Hepatocyte (in vitro differentiated cells): Measurements from ENCODE around the gene ZMAT5.

Experiments
- CTCF ChIP-seq: fragments of 200-600 bp; sonication (generic); IDR thresholded peaks from 2 replicates; pipeline ENCODE4 v1.5.1; 2016; ENCODE audit warnings: antibody characterized with exemption, mild to moderate bottlenecking; ENCODE audit not compliant: poor library complexity
- EZH2 ChIP-seq: fragments of 200-600 bp; sonication (generic); IDR thresholded peaks from 2 replicates; pipeline ENCODE4 v1.6.1; 2016; ENCODE audit warnings: antibody characterized with exemption, mild to moderate bottlenecking, borderline replicate concordance
- EZH2phosphoT487 ChIP-seq: fragments of 200-600 bp; sonication (generic); IDR thresholded peaks from one replicate; pipeline ENCODE4 v1.6.1; 2018; ENCODE audit warnings: antibody characterized with exemption, mild to moderate bottlenecking, low read depth, moderate library complexity; ENCODE audit not compliant: unreplicated experiment, severe bottlenecking

GRCh38 chr22:29750029-29750428, 16.8 kb downstream of the ZMAT5 start:
- TF ChIP-seq EZH2phosphoT487 (no peak), CTCF (no peak), EZH2 (no peak)
